Activated naive CD4-positive, alpha-beta T cell treated with anti-CD3 and anti-CD28 coated beads, Interleukin-2, amount 50 U/mL, for 16 hours (primary cell): ENCODE measurements around the gene PAK1IP1.
"Not testable (repeated sequence)": the region's sequence is repeated elsewhere in the genome, so short reads cannot be mapped to it uniquely, and the experiment has no call there.

Source experiments
- DNase-seq: peaks from one replicate; pipeline ENCODE4 v3.0.0-alpha.2; 2020

PAK1IP1 gene, protein sequence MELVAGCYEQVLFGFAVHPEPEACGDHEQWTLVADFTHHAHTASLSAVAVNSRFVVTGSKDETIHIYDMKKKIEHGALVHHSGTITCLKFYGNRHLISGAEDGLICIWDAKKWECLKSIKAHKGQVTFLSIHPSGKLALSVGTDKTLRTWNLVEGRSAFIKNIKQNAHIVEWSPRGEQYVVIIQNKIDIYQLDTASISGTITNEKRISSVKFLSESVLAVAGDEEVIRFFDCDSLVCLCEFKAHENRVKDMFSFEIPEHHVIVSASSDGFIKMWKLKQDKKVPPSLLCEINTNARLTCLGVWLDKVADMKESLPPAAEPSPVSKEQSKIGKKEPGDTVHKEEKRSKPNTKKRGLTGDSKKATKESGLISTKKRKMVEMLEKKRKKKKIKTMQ

DNA sequence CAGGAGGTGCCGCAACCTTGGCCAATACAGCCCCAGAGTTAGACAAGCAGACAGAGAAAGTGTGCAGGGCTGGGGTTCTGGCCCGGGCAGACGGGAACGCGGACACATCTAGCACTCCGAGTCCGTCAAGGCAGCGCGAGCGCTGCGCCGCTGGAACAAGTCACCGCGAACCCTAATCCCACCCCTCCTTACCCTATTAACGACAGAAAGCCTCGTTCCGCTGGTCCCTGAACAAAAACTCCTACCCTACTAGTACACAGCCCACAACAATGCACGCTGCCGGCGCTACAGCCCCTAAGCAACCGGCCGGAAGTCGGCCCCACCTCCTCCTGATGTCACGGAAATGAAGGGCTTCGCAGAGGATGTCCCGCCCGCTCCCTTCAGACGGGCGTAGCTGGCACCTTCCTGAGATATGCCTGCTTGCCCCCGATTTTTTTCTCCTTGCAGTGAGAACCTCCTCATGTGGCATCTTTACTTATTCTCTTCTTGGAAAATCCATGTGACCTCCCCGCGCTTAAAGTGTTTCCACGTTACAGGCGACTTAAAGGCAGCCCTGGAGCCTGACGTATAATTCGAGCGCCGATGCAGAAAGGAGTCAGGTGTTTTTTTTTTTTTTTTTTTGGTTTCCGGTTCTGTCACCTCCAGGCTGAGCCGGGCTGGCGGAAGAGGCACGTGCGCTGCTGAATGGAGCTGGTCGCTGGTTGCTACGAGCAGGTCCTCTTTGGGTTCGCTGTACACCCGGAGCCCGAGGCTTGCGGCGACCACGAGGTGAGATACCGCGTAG, at the start of gene PAK1IP1, which contains the start of gene C6orf52:
Gene PAK1IP1, plus strand, starts transcription at position 671 of the 784 bp plus-strand sequence. Its CDS starts 14 bp downstream, at position 685.
Gene C6orf52, minus strand, starts transcription at position 315 of the 784 bp plus-strand sequence. CDS start 7,066 bp downstream, outside the sequence.
- DNase-seq: peak; percentile 93

DNA sequence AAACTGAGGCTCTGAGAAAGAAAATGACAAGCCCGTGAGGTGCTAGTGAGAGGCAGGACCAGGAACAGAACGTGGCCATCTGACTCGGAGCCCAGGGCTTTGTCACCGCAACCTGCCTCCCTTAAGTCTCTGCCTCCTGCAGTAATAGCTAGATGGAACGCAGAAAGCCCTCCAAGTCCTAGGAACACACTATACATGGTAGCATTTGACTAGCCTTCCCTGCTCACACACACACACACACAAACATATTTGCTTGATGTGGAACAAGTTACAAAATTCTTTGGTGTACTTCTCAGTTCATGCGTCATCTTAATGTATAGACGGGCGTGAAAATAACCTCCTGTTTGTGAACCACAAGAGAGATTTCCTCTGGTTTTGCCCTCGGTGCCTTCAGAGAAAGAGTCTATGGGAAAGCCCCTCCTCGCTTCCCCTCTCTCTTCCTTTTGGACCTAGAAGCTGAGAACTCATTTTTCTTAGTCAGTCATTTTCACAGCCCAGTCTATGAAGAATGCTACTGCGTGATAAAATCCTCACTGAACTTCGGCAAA, 39.2 kb upstream of the PAK1IP1 start:
- DNase-seq: no peak

- no peak for DNase-seq
These were observed 35.7 kb upstream of the PAK1IP1 start for GRCh38 chr6:10658910-10659698.

DNA sequence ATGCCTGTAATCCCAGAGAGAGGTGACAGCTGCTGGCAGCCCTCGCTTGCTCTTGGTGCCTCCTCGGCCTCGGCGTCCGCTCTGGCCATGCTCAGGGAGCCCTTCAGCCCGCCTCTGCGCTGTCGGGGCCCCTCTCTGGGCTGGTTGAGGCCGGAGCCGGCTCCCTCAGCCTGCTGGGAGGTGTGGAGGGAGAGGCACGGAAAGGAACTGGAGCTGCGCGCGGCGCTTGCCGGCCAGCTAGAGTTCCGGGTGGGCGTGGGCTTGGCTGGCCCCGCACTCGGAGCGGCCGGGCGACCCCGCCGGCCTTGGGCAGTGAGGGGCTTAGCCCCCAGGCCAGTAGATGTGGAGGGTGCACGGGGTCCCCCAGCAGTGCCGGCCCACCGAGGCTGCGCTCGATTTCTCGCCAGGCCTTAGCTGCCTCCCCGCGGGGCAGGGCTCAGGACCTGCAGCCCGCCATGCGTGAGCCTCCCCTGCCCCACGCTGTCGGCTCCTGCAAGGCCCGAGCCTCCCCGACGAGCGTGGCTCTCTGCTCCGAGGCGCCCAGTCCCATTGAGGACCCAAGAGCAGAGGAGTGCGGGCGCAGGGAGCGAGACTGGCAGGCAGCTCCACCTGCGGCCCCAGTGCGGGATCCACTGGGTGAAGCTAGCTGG, 34.9 kb upstream of the PAK1IP1 start:
- DNase-seq: no peak

DNA sequence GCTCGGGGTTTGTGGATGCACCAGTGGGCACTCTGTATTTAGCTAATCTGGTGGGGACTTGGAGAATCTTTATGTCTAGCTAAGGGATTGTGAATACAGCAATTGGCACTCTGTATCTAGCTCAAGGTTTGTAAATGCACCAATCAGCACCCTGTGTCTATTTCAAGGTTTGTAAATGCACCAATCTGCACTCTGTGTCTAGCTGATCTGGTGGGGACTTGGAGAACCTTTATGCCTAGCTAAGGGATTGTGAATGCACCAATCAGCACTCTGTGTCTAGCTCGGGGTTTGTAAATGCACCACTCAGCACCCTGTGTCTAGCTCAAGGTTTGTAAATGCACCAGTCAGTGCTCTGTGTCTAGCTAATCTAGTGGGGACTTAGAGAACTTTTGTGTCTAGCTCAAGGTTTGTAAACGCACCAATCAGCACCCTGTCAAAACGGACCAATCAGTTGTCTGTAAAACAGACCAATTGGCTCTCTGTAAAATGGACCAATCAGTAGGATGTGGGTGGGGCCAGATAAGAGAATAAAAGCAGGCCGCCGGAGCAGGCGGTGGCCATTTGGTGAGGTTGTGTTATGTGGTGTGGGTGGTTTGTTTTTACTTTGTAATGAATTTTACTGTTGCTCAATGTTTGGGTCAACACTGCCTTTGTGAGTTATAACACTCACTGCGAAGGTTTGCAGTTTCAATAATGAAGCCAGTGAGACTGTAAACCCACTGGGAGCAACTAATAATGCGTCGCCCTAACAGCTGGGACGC, 34.2 kb upstream of the PAK1IP1 start:
- DNase-seq: not testable (repeated sequence)

DNA sequence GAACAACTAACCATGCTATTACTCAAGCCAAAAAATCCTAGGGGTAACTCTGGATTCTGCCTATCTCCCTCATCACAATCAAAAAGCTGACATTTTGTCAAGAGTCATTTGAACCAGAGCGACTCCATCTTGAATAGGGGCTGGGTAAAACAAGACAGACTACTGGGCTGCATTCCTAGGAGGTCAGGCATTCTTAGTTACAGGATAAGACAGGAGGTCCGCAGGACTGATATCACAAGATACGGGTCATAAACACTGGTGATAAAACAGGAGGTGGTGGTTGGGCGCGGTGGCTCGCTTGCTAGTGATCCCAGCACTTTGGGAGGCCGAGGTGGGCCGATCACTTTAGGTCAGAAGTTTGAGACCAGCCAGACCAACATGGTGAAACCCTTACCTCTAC, 32.6 kb upstream of the PAK1IP1 start:
- no peak for DNase-seq

GRCh38 chr6:10662742-10663141, 32.0 kb upstream of the PAK1IP1 start:
- DNase-seq: no peak

DNA sequence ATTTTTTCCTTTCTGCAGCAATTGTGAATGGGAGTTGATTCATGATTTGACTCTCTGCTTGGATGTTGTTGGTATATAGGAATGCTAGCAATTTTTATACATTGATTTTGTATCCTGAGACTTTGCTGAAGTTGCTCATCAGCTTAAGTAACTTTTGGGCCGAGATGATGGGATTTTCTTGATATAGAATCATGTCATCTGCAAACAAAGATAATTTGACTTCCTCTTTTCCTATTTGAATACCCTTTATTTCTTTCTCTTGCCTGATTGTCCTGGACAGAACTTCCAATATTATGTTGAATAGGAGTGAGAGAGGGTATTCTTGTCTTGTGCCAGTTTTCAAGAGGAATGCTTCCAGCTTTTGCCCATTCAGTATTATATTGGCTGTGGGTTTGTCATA, 29.2 kb upstream of the PAK1IP1 start:
- not testable (repeated sequence) for DNase-seq

GRCh38 chr6:10668126-10668917, 26.4 kb upstream of the PAK1IP1 start:
- no peak for DNase-seq

- no peak for DNase-seq
These were observed 18.4 kb upstream of the PAK1IP1 start for GRCh38 chr6:10676403-10676802.

DNA sequence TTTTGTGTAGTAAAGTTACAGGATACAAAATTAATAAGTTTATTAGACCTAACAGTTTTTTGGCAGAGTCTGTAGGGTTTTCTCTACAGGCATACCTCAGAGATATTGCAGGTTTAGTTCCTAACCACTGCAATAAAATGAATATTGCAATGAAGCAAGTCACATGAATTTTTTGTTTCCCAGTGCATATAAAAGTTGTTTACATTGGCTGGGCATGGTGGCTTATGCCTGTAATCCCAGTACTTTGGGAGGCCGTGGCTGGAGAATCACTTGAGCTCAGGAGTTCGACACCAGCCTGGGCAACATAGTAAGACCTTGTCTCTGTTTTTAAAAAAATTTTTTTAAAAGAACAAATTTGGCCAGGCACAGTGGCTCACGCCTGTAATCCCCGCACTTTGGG, 16.3 kb upstream of the PAK1IP1 start:
- no peak for DNase-seq

GRCh38 chr6:10681795-10682194, 13.0 kb upstream of the PAK1IP1 start:
- DNase-seq: no peak

GRCh38 chr6:10682355-10682988, 12.3 kb upstream of the PAK1IP1 start:
- DNase-seq: no peak

GRCh38 chr6:10684618-10685017, 10.2 kb upstream of the PAK1IP1 start:
- DNase-seq: no peak

- no peak for DNase-seq
These were observed 9.5 kb upstream of the PAK1IP1 start for GRCh38 chr6:10685092-10685915.

- DNase-seq: no peak
These were observed 7.9 kb upstream of the PAK1IP1 start for GRCh38 chr6:10686901-10687300.

GRCh38 chr6:10687582-10687981, 7.2 kb upstream of the PAK1IP1 start:
- DNase-seq: no peak

DNA sequence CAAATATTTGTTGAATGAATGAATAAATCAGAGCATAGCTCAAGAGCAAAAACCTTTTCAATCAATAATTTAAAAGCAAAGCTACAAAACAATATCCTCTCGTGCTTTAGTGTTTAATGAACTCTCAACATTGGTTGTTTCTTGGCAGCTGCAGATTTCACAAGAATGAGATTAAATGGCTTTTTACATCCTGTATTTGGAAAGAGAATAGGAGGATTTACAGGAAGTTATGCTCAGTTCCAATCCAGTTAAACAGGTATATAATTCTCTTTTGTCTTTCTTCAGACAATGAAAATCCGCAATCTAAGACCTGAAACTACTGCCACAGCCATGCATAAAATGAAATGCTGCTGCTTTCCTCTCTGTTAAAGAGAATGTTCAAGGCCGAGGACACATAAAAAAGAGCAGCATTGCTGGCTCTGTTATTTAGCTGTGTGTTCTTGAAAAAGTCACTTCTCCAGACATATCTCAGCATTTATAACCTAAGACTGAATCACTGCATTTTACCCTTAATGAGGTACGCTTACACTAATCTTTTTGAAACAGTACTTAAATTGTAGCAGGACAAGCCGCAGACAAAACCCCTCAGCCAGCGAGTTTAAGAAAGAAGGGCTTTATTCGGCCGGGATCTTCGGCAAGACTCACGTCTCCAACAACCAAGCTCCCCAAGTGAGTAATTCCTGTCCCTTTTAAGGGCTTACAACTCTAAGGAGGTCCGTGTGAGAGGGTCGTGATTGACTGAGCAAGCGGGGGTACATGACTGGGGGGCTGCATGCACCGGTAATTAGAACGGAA, 3.9 kb upstream of the PAK1IP1 start:
- no peak for DNase-seq
